Adrenal gland (tissue), 5 donors: ENCODE data around the gene CRELD2.

Experiments used
- POLR2A ChIP-seq, 2 donors: fragments of 450-650 bp; IDR thresholded peaks; one replicate each; pipeline ENCODE4 v1.6.1; 2017; ENCODE audit warnings: antibody characterized with exemption in 2 of 2, mild to moderate bottlenecking in 2 of 2, moderate library complexity in 1 of 2
- TF ChIP-seq, protein P1 (sequence below), 6 experiments: fragments of 450-650 bp in 4 of 6; fragments of 200-600 bp in 2 of 6; sonication (generic) in 1 of 6; IDR thresholded peaks; 1 replicate in 5 of 6; 2 replicates in 1 of 6; pipeline versions ENCODE4 v1.5.1 to v1.8.0; 2016 to 2021; ENCODE audit warnings: antibody characterized with exemption in 6 of 6, mild to moderate bottlenecking in 2 of 6, moderate library complexity in 1 of 6
- donor health status: DM: no; HTN: no; CAD: no.

- TF ChIP-seq, protein P1, sequence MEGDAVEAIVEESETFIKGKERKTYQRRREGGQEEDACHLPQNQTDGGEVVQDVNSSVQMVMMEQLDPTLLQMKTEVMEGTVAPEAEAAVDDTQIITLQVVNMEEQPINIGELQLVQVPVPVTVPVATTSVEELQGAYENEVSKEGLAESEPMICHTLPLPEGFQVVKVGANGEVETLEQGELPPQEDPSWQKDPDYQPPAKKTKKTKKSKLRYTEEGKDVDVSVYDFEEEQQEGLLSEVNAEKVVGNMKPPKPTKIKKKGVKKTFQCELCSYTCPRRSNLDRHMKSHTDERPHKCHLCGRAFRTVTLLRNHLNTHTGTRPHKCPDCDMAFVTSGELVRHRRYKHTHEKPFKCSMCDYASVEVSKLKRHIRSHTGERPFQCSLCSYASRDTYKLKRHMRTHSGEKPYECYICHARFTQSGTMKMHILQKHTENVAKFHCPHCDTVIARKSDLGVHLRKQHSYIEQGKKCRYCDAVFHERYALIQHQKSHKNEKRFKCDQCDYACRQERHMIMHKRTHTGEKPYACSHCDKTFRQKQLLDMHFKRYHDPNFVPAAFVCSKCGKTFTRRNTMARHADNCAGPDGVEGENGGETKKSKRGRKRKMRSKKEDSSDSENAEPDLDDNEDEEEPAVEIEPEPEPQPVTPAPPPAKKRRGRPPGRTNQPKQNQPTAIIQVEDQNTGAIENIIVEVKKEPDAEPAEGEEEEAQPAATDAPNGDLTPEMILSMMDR (IDR thresholded peaks at IDR 0.05): no peak
- TF ChIP-seq POLR2A (IDR thresholded peaks at IDR 0.05): no peak
Measured at GRCh38 chr22:49916831-49917230, 1.6 kb upstream of the CRELD2 start.
